ENCODE measurements around the gene TROAP. TPM values are rescaled to one million over a fixed set of nuclear protein-coding genes. Genes with fewer than 3 reads are reported as not detected.

TROAP gene
- total and polyA plus RNA-seq, 4 donors: 0.97 to 17.5 (median 2.0) TPM; not detected in 1

DNA sequence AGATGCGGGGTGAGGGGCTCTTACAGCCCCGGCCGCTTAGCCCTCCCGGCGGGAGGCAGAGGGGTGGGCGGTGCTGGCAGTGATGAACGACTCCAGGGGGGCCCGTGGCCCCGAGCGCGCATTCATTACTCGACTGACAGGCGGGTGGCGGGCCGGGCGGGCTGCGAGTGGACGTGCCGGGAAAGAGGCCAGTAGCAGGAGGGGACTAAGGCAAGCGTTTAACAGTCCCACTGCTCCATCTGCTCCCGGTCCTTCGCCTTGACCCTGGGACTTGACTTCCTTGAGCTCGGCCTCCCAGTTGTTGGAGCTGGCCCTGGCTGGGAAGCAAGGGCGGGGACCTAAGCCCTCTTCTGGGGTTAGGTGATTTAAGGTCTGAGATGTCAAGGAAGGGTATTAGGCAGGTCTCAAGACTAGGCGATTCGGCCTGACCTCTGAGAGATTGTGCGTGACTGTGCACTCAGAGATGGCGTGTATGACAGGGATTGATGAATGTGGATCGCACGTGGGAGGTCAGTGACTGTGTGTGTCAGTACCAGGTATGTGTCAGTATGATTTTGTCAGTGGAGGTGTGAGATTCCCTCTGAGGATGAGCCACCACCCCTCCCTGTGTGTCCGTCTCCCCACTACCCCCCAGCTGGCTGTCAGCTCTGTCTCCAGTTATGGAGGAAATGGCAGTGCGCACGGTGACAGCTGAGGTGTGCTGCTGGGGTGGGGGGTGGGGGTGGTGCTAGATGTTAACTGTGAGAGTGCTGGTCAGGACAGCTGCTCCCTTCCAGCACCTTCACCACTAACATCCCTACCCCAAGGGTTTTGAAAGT lies 20.1 kb downstream of the TROAP start:
- Histone ChIP-seq H3K36me3 (ENCODE audit: control insufficient read depth in 4 of 4, insufficient read depth in 3 of 4, low read depth in 1 of 4, low read length in 3 of 4) (no peaks in the 10 kb centered on the region), H3K4me1 (ENCODE audit: control insufficient read depth in 4 of 4, insufficient read depth in 4 of 4, low read length in 3 of 4) (peaks cover 22 to 48% (median 34%) of the 10 kb centered on the region in 4 donors), H3K9ac (ENCODE audit: low read depth in 1 of 2, low read length in 2 of 2) (no peak overlapping the region), H3K27me3 (ENCODE audit: control insufficient read depth in 4 of 4, insufficient read depth in 4 of 4, low read length in 3 of 4) (no peaks in the 10 kb centered on the region), H3K27ac (ENCODE audit: low read depth in 1 of 2, low read length in 2 of 2) (no peak overlapping the region), H3K9me3 (ENCODE audit: control insufficient read depth in 4 of 4, low read length in 3 of 4) (no peaks in the 10 kb centered on the region), H3K4me3 (ENCODE audit: low read depth in 1 of 3, low read length in 3 of 3) (peak overlapping the region in 1 of 3 donors; percentile 48)
- DNase-seq (ENCODE audit: low spot score): no peak
- no peak for TF ChIP-seq RAD21 (IDR thresholded peaks at IDR 0.05)
- WGBS: 8% methylated on average over 33 of the region's 33 CpGs

DNA sequence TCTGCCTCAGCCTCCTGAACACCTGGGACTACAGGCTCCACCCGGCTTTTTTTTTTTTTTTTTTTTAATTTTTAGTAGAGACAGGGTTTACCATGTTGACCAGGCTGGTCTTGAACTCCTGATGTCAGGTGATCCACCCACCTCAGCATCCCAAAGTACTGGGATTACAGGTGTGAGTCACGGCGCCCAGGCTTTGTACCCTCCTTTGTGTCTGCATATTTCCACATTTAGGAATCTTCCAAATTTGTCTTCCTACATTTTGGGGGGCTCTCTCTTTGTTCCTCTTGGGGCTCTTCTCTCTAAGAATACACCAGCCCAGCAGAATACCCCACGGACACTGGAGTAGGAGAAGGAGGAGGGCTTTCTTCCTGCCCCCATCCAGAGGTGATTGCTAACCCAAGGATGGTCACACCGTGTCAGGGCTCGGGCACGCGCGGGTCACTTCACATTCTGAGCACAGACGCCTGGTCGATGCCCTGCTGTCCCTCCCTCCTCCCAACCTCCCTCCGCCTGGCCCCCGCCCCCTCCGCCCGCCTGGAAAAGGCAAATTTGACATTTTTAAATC lies 21.5 kb downstream of the TROAP start:
- no peak for TF ChIP-seq MAX (IDR thresholded peaks at IDR 0.05)
- peak in 1 of 2 donors; percentile 20 for TF ChIP-seq RXRA (IDR thresholded peaks at IDR 0.05)
- H3K27me3 ChIP-seq (ENCODE audit: control insufficient read depth in 4 of 4, insufficient read depth in 4 of 4, low read length in 3 of 4): no peaks in the 10 kb centered on the region
- no peaks in the 10 kb centered on the region for H3K9me3 ChIP-seq (ENCODE audit: control insufficient read depth in 4 of 4, low read length in 3 of 4)
- DNase-seq (ENCODE audit: low spot score): no peak
- no peaks in the 10 kb centered on the region for H3K36me3 ChIP-seq (ENCODE audit: control insufficient read depth in 4 of 4, insufficient read depth in 3 of 4, low read depth in 1 of 4, low read length in 3 of 4)
- peak overlapping the region in 1 of 3 donors; percentile 67 for H3K4me3 ChIP-seq (ENCODE audit: low read depth in 1 of 3, low read length in 3 of 3)
- no peak overlapping the region for H3K27ac ChIP-seq (ENCODE audit: low read depth in 1 of 2, low read length in 2 of 2)
- H3K4me1 ChIP-seq (ENCODE audit: control insufficient read depth in 4 of 4, insufficient read depth in 4 of 4, low read length in 3 of 4): peaks cover 30 to 58% (median 44%) of the 10 kb centered on the region in 4 donors
- WGBS: 16% methylated on average over 15 of the region's 15 CpGs
- H3K9ac ChIP-seq (ENCODE audit: low read depth in 1 of 2, low read length in 2 of 2): no peak overlapping the region

DNA sequence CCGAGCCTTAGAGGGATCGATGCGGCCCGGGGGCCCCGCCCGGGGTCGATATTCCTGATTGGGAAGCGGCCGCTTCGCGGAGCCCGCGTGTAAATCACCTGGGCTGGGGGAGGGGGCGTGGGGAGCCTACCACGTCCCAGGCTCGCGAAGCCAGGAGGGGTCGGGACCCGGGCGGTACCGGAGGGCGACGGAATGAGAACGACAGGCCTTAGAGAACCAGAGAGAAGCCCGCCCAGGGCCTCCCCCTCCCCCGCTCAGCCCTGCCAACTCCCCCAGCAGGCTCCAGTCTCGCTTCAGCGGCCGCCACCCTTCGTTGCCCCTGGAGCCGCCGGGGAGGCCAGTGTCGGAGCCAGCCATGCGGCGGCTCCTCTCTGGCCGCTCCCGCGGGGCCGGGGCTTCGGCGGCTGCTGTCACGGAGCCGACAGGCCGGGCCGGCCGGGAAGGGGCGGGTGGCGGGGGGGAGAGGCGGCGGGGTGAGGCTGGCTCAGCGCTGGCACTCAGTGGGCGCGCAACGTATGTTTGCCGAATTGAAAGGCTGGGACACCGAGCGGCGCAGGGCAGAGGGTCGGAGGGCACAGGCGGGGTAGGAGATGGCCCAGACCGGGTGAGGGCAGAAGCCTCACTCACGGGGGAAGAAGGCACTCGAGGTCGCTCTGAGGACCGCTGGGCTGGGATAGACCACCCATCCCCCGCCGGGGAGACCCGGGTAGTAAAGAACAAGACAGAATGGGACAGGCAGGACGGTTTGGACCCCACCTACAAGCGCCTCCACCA lies 22.2 kb downstream of the TROAP start:
- Histone ChIP-seq H3K27me3 (ENCODE audit: control insufficient read depth in 4 of 4, insufficient read depth in 4 of 4, low read length in 3 of 4) (no peaks in the 10 kb centered on the region), H3K27ac (ENCODE audit: low read depth in 1 of 2, low read length in 2 of 2) (peak overlapping the region; percentile 40), H3K4me3 (ENCODE audit: low read depth in 1 of 3, low read length in 3 of 3) (peak overlapping the region; percentile 21 to 67 (median 51)), H3K9me3 (ENCODE audit: control insufficient read depth in 4 of 4, low read length in 3 of 4) (no peaks in the 10 kb centered on the region), H3K4me1 (ENCODE audit: control insufficient read depth in 4 of 4, insufficient read depth in 4 of 4, low read length in 3 of 4) (peaks cover 30 to 60% (median 46%) of the 10 kb centered on the region in 4 donors), H3K9ac (ENCODE audit: low read depth in 1 of 2, low read length in 2 of 2) (no peak overlapping the region), H3K36me3 (ENCODE audit: control insufficient read depth in 4 of 4, insufficient read depth in 3 of 4, low read depth in 1 of 4, low read length in 3 of 4) (no peaks in the 10 kb centered on the region)
- DNase-seq (ENCODE audit: low spot score): no peak
- WGBS: 2% methylated on average over 70 of the region's 70 CpGs
- TF ChIP-seq YY1 (IDR thresholded peaks at IDR 0.05) (peak; percentile 25), SP1 (IDR thresholded peaks at IDR 0.05) (no peak)

DNA sequence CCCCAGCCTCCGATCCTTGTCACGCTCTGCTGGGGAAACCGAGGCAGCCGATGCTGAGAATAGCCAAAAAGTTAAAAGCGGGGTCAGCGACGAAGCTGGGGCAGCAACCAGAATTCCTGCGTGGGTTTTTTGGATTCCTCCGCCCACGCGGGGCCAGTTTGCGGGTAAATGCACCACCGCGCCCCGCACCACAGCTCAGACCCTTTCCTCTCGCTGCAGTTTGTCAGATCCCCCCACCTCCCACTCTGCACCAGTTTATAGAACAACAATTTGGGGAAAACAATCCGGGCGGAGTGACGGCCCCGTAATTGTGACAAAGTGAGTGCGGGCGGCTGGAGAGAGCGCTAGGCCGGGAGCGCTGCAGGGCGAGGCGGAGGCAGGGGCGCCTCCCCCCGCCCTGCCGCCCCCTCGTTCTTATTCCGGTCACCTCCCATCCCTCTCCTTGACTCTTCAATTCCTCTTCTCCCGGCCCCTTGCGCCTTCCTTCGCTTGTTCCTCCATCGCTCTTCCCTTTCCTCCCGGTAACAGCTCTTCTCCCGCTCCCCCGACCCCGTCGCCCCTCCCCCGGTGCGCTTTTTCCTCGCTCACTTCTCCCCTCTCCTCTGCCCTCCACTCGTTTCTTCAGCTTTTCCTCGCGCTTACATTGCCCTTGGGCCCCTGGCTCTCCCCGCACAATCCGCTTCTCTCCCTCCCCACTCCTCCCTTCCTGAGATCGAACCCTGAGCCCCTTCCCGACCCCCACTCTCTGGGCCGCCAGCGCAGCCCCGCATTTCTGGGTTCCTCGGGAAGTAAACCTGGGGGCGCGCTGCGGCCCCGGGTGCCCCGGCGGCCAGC lies 23.0 kb downstream of the TROAP start:
- no peak for DNase-seq (ENCODE audit: low spot score)
- Histone ChIP-seq H3K27ac (ENCODE audit: low read depth in 1 of 2, low read length in 2 of 2) (peak overlapping the region in 1 of 2 donors; percentile 49), H3K36me3 (ENCODE audit: control insufficient read depth in 4 of 4, insufficient read depth in 3 of 4, low read depth in 1 of 4, low read length in 3 of 4) (peaks cover 0 to under 1% (median under 1%) of the 10 kb centered on the region in 4 donors), H3K4me1 (ENCODE audit: control insufficient read depth in 4 of 4, insufficient read depth in 4 of 4, low read length in 3 of 4) (peaks cover 31 to 60% (median 47%) of the 10 kb centered on the region in 4 donors), H3K27me3 (ENCODE audit: control insufficient read depth in 4 of 4, insufficient read depth in 4 of 4, low read length in 3 of 4) (no peaks in the 10 kb centered on the region), H3K4me3 (ENCODE audit: low read depth in 1 of 3, low read length in 3 of 3) (peak overlapping the region in 2 of 3 donors; percentile 51 to 67), H3K9me3 (ENCODE audit: control insufficient read depth in 4 of 4, low read length in 3 of 4) (no peaks in the 10 kb centered on the region), H3K9ac (ENCODE audit: low read depth in 1 of 2, low read length in 2 of 2) (no peak overlapping the region)
- 2% methylated on average over 61 of the region's 61 CpGs for WGBS
- no peak for TF ChIP-seq SP1 (IDR thresholded peaks at IDR 0.05)
- no peak for TF ChIP-seq JUND (IDR thresholded peaks at IDR 0.05)
- no peak for TF ChIP-seq MAX (IDR thresholded peaks at IDR 0.05)
- TF ChIP-seq ZBTB33 (IDR thresholded peaks at IDR 0.05): no peak
- no peak for TF ChIP-seq ATF3 (IDR thresholded peaks at IDR 0.05)
- TF ChIP-seq YY1 (IDR thresholded peaks at IDR 0.05): no peak
- no peak for TF ChIP-seq RAD21 (IDR thresholded peaks at IDR 0.05)
- TF ChIP-seq, protein P1, sequence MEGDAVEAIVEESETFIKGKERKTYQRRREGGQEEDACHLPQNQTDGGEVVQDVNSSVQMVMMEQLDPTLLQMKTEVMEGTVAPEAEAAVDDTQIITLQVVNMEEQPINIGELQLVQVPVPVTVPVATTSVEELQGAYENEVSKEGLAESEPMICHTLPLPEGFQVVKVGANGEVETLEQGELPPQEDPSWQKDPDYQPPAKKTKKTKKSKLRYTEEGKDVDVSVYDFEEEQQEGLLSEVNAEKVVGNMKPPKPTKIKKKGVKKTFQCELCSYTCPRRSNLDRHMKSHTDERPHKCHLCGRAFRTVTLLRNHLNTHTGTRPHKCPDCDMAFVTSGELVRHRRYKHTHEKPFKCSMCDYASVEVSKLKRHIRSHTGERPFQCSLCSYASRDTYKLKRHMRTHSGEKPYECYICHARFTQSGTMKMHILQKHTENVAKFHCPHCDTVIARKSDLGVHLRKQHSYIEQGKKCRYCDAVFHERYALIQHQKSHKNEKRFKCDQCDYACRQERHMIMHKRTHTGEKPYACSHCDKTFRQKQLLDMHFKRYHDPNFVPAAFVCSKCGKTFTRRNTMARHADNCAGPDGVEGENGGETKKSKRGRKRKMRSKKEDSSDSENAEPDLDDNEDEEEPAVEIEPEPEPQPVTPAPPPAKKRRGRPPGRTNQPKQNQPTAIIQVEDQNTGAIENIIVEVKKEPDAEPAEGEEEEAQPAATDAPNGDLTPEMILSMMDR (IDR thresholded peaks at IDR 0.05; ENCODE audit: low read depth, low read length, missing input control): no peak
- no peak for TF ChIP-seq FOXA2 (IDR thresholded peaks at IDR 0.05)
- no peak for TF ChIP-seq HNF4A (conservative IDR thresholded peaks at IDR 0.05)
- TF ChIP-seq RXRA (IDR thresholded peaks at IDR 0.05): no peak
- no peak for TF ChIP-seq EGR1 (IDR thresholded peaks at IDR 0.05; ENCODE audit: low read depth in 2 of 2)
- TF ChIP-seq FOXA1 (IDR thresholded peaks at IDR 0.05): no peak

Measured in liver (tissue), 9 donors.